GM21423 (cell line): ENCODE measurements around the gene ZNF185.

Experiments
- ATAC-seq: cut with Tn5 transposase; IDR thresholded peaks from one replicate; pipeline ENCODE4 v1.9.1; 2021; ENCODE audit warnings: mild to moderate bottlenecking, moderate library complexity; ENCODE audit not compliant: unreplicated experiment

Gene ZNF185

DNA sequence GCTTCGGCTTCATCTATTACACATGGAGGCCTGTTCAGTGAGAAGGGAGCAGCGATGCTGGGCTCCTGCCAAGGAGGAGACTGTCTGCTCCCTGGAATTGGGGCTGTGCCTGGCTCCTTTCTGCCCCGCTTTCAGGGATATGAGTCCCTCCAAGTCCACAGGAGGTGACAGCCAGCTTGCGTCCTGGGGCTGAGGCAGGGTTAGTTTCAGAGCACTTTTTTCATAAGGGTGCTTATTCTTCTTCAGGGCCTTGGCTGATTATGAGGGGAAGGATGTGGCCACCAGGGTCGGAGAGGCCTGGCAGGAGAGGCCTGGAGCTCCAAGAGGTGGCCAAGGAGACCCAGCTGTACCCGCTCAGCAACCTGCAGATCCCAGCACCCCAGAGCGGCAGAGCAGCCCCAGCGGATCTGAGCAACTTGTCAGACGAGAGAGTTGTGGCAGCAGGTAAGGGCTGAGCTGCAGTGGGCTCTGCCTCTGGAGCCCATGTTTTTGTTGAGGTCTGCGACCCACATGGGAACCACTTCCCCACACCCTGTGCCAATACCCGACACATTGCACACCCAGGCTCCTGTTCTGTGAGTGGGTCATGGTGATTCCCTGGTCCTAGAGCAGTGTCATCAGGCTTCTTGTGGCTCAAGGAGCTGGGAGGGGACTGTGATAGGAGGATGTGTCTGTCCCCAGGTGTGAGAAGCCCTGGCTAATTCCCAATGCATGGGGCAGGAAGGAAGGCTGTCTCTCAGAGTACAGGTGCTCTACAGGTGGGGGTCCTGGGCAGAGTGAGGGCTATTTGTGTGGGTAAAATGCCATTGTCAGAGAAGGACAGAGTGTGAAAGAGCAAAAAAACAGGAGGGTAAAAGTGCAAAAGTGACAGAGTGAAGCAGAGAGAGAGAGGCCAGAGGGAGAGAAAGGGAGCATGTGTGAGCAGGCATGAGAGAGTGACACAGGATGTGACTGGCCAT is 47.4 kb downstream of the ZNF185 start:
- no peak for ATAC-seq

GRCh38 chrX:152946681-152947080 is 48.8 kb downstream of the ZNF185 start:
- no peak for ATAC-seq
